HG03460 (cell line): Measurements from ENCODE around the gene PPM1M.

Source experiments
- ATAC-seq: cut with Tn5 transposase; IDR thresholded peaks from one replicate; pipeline ENCODE4 v1.9.1; 2021; ENCODE audit not compliant: unreplicated experiment

Gene PPM1M

GRCh38 chr3:52294320-52295150 lies 49.0 kb downstream of the PPM1M start:
- no peak for ATAC-seq

- ATAC-seq: no peak
These were observed 50.2 kb downstream of the PPM1M start for GRCh38 chr3:52295671-52296208.

- ATAC-seq: no peak
These were observed 51.9 kb downstream of the PPM1M start for GRCh38 chr3:52297242-52298148.

GRCh38 chr3:52298149-52299098 lies 52.9 kb downstream of the PPM1M start:
- no peak for ATAC-seq

GRCh38 chr3:52299247-52299878 lies 53.8 kb downstream of the PPM1M start:
- ATAC-seq: no peak
